ENCODE results near the gene OR10P1. TPM values are rescaled to one million over a fixed set of nuclear protein-coding genes. Genes with fewer than 3 reads are reported as not detected.
A peak's percentile ranks its signal among the peaks of the same experiment; 100 is the strongest.
"Not testable (repeated sequence)": the region's sequence is repeated elsewhere in the genome, so short reads cannot be mapped to it uniquely, and the experiment has no call there.

The OR10P1 gene
- total and polyA plus RNA-seq, 2 donors from 2014 or later = not detected

GRCh38 chr12:55644591-55644990 lies 7.9 kb downstream of the OR10P1 start:
- Histone ChIP-seq H3K4me1 (ENCODE audit: control insufficient read depth in 2 of 3, insufficient read depth in 2 of 3, low read depth in 1 of 3, low read length in 3 of 3) (no peaks in the 10 kb centered on the region), H3K36me3 (ENCODE audit: control insufficient read depth in 2 of 3, insufficient read depth in 3 of 3, low read length in 3 of 3) (no peaks in the 10 kb centered on the region), H3K9ac (ENCODE audit: low read length in 3 of 3) (no peak overlapping the region), H3K9me3 (ENCODE audit: control insufficient read depth in 2 of 3, insufficient read depth in 1 of 3, low read length in 3 of 3) (no peaks in the 10 kb centered on the region), H3K27me3 (ENCODE audit: control insufficient read depth, insufficient read depth, low read length) (no peaks in the 10 kb centered on the region), H3K4me3 (ENCODE audit: low read length in 3 of 3) (no peak overlapping the region), H3K27ac (ENCODE audit: low read depth in 2 of 2, low read length in 2 of 2) (no peak overlapping the region)
- TF ChIP-seq CTCF (IDR thresholded peaks at IDR 0.05; ENCODE audit: borderline replicate concordance, extremely low read depth, insufficient read depth) = no peak
- no peak for DNase-seq
- FAIRE-seq = no peak
- intact Hi-C loops (cut with DNase I) = no loop called here

- no peak for TF ChIP-seq CTCF (IDR thresholded peaks at IDR 0.05; ENCODE audit: borderline replicate concordance, extremely low read depth, insufficient read depth)
- H3K27me3 ChIP-seq (ENCODE audit: control insufficient read depth, insufficient read depth, low read length) = no peaks in the 10 kb centered on the region
- no peaks in the 10 kb centered on the region for H3K36me3 ChIP-seq (ENCODE audit: control insufficient read depth in 2 of 3, insufficient read depth in 3 of 3, low read length in 3 of 3)
- DNase-seq = no peak
- no peak for FAIRE-seq
- H3K27ac ChIP-seq (ENCODE audit: low read depth in 2 of 2, low read length in 2 of 2) = no peak overlapping the region
- intact Hi-C loops (cut with DNase I) = no loop called here
- no peak overlapping the region for H3K4me3 ChIP-seq (ENCODE audit: low read length in 3 of 3)
- no peaks in the 10 kb centered on the region for H3K4me1 ChIP-seq (ENCODE audit: control insufficient read depth in 2 of 3, insufficient read depth in 2 of 3, low read depth in 1 of 3, low read length in 3 of 3)
- no peaks in the 10 kb centered on the region for H3K9me3 ChIP-seq (ENCODE audit: control insufficient read depth in 2 of 3, insufficient read depth in 1 of 3, low read length in 3 of 3)
- no peak overlapping the region for H3K9ac ChIP-seq (ENCODE audit: low read length in 3 of 3)
Observed at GRCh38 chr12:55647027-55647426, 10.3 kb downstream of the OR10P1 start.

GRCh38 chr12:55650620-55651298 lies 14.1 kb downstream of the OR10P1 start:
- FAIRE-seq; intact Hi-C loops (cut with DNase I): not testable (repeated sequence)
- peak in 2 of 5 donors; percentile 19 to 36 for DNase-seq

GRCh38 chr12:55651299-55651683 lies 14.6 kb downstream of the OR10P1 start:
- DNase-seq (no peak), FAIRE-seq (no peak)
- Histone ChIP-seq H3K4me3 (ENCODE audit: low read length in 3 of 3) (no peak overlapping the region), H3K9ac (ENCODE audit: low read length in 3 of 3) (no peak overlapping the region), H3K27me3 (ENCODE audit: control insufficient read depth, insufficient read depth, low read length) (no peaks in the 10 kb centered on the region), H3K36me3 (ENCODE audit: control insufficient read depth in 2 of 3, insufficient read depth in 3 of 3, low read length in 3 of 3) (no peaks in the 10 kb centered on the region), H3K4me1 (ENCODE audit: control insufficient read depth in 2 of 3, insufficient read depth in 2 of 3, low read depth in 1 of 3, low read length in 3 of 3) (no peaks in the 10 kb centered on the region), H3K27ac (ENCODE audit: low read depth in 2 of 2, low read length in 2 of 2) (no peak overlapping the region), H3K9me3 (ENCODE audit: control insufficient read depth in 2 of 3, insufficient read depth in 1 of 3, low read length in 3 of 3) (no peaks in the 10 kb centered on the region)
- no peak for TF ChIP-seq CTCF (IDR thresholded peaks at IDR 0.05; ENCODE audit: borderline replicate concordance, extremely low read depth, insufficient read depth)
- intact Hi-C loops (cut with DNase I) = no loop called here

More at GRCh38 chr12:55650620-55651298, 14.1 kb downstream of the OR10P1 start:
- not testable (repeated sequence) for H3K4me3 ChIP-seq (ENCODE audit: low read length in 3 of 3); H3K27ac ChIP-seq (ENCODE audit: low read depth in 2 of 2, low read length in 2 of 2); H3K27me3 ChIP-seq (ENCODE audit: control insufficient read depth, insufficient read depth, low read length); H3K4me1 ChIP-seq (ENCODE audit: control insufficient read depth in 2 of 3, insufficient read depth in 2 of 3, low read depth in 1 of 3, low read length in 3 of 3); H3K9ac ChIP-seq (ENCODE audit: low read length in 3 of 3); H3K9me3 ChIP-seq (ENCODE audit: control insufficient read depth in 2 of 3, insufficient read depth in 1 of 3, low read length in 3 of 3); H3K36me3 ChIP-seq (ENCODE audit: control insufficient read depth in 2 of 3, insufficient read depth in 3 of 3, low read length in 3 of 3)

Data from kidney (tissue), 14 donors.